Measurements from ENCODE around the gene P2RY14. TPM values are rescaled to one million over a fixed set of nuclear protein-coding genes. Genes with fewer than 3 reads are reported as not detected.
A peak's percentile ranks its signal among the peaks of the same experiment; 100 is the strongest.

Gene P2RY14
- total RNA-seq, 1 donor from 2014 or later = not detected

DNA sequence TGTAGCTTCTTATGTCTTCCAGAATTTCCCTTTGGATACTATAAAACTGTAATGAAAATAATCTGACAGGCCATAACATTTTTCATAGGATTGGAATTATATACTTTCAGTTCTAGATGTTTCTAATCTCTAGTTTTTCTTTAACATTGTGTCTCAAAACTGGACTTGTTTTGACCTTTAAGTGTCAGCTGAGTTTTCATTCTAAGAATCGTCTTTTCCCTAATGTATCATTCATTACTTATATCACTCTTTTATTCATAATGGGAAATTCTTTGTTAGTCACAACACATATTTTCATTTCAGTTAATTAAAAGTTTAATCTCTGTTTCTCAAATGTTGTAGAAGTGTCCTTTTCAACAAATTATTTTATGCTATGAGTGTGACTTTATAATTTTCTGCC is 87.2 kb downstream of the P2RY14 start:
- H3F3A ChIP-seq (ENCODE audit: low read depth) = no peaks in the 10 kb centered on the region
- H3K4me1 Mint-ChIP-seq = no peaks in the 10 kb centered on the region
- no peaks in the 10 kb centered on the region for H4K20me1 ChIP-seq (ENCODE audit: low read depth)
- no peak for DNase-seq (ENCODE audit: low spot score)
- no peaks in the 10 kb centered on the region for H3K4me1 ChIP-seq
- no peaks in the 10 kb centered on the region for H3K9me3 Mint-ChIP-seq
- H2AFZ ChIP-seq (replicated peaks) = no peak overlapping the region
- no peak overlapping the region for H3K9ac ChIP-seq
- H3K79me2 ChIP-seq (ENCODE audit: low read depth) = no peaks in the 10 kb centered on the region
- no peak overlapping the region for H3K4me2 ChIP-seq
- TF ChIP-seq EZH2 (IDR thresholded peaks at IDR 0.05) (no peak), EZH2phosphoT487 (IDR thresholded peaks at IDR 0.05) (no peak)
- TF ChIP-seq, protein P1, sequence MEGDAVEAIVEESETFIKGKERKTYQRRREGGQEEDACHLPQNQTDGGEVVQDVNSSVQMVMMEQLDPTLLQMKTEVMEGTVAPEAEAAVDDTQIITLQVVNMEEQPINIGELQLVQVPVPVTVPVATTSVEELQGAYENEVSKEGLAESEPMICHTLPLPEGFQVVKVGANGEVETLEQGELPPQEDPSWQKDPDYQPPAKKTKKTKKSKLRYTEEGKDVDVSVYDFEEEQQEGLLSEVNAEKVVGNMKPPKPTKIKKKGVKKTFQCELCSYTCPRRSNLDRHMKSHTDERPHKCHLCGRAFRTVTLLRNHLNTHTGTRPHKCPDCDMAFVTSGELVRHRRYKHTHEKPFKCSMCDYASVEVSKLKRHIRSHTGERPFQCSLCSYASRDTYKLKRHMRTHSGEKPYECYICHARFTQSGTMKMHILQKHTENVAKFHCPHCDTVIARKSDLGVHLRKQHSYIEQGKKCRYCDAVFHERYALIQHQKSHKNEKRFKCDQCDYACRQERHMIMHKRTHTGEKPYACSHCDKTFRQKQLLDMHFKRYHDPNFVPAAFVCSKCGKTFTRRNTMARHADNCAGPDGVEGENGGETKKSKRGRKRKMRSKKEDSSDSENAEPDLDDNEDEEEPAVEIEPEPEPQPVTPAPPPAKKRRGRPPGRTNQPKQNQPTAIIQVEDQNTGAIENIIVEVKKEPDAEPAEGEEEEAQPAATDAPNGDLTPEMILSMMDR (IDR thresholded peaks at IDR 0.05) = no peak
- H3K36me3 Mint-ChIP-seq = peaks cover 15% of the 10 kb centered on the region
- no peak overlapping the region for H3K4me3 Mint-ChIP-seq
- no peak overlapping the region for H3K4me3 ChIP-seq
- H3K9me3 ChIP-seq (ENCODE audit: low read depth) = no peaks in the 10 kb centered on the region
- H3K27ac Mint-ChIP-seq = no peak overlapping the region
- no peak overlapping the region for H3K27ac ChIP-seq
- no peaks in the 10 kb centered on the region for H3K36me3 ChIP-seq
- H3K27me3 Mint-ChIP-seq (ENCODE audit: insufficient read depth, low read depth) = no peaks in the 10 kb centered on the region
- no peaks in the 10 kb centered on the region for H3K27me3 ChIP-seq

DNA sequence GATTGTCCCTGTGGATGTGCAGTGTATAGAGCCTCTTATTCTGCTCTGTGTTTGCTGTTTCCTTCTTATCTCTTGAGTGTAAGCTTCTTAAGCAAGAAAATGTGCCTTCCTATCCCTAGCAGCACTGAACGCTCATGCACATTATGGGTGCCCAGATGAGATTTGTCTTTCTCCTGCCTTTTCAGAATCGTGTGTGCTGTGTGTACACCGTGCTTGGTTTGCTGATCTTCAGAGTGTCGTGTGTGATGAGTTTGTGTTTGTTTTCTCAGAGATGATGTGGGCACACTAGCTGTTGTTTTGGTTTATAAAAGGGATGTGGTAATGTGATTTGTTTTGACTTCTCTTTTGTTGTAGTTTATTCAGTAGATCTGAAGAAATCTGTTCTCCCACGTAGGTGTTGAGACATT is 95.1 kb downstream of the P2RY14 start:
- no peaks in the 10 kb centered on the region for H3K9me3 Mint-ChIP-seq
- H2AFZ ChIP-seq (replicated peaks) = no peak overlapping the region

DNA sequence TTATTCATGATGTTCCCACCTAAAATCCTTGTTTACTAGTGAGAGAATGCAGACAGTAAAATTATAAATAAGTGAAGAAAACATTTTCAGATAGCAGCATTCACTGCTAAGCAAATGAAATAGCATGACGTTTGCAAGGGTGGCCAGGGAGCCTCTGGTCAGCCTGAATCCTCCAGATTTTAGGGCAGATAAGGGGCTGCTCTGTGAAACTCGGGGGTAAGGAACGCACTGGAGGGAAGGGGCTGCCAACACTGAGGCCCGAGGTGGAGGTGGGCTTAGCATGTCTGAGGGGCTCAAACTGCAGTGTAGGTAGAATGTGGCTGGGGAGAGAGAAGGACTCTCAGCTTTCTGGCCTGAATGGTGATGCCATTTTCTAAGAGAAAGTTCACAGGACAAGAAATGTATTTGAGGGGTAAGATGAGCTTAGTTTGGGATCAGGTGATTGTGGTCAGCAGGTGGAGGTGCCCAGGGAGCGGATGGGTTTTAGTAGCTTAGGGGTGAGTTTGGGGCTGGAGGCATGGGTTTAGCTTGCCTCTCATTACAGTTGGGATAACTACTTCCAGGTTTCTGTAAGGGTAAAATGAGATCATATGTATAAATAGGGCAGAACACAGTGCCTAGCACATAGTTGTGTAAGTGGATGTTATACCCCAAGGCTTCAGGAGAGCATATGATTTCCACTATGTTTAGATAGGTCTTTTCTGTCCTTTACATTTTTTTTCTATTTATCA is 95.8 kb downstream of the P2RY14 start:
- H3K79me2 ChIP-seq (ENCODE audit: low read depth) = no peaks in the 10 kb centered on the region
- Mint-ChIP-seq H3K36me3 (peaks cover 4% of the 10 kb centered on the region), H3K27me3 (ENCODE audit: insufficient read depth, low read depth) (no peaks in the 10 kb centered on the region), H3K4me3 (no peak overlapping the region), H3K4me1 (peaks cover 3% of the 10 kb centered on the region), H3K27ac (no peak overlapping the region), H3K9me3 (no peaks in the 10 kb centered on the region)
- no peak for TF ChIP-seq EZH2 (IDR thresholded peaks at IDR 0.05)
- TF ChIP-seq EZH2phosphoT487 (IDR thresholded peaks at IDR 0.05) = no peak
- TF ChIP-seq, protein P1 (IDR thresholded peaks at IDR 0.05) = no peak
- DNase-seq (ENCODE audit: low spot score) = no peak
- H4K20me1 ChIP-seq (ENCODE audit: low read depth) = no peaks in the 10 kb centered on the region
- no peaks in the 10 kb centered on the region for H3F3A ChIP-seq (ENCODE audit: low read depth)
- H3K4me3 ChIP-seq = no peak overlapping the region
- H3K36me3 ChIP-seq = no peaks in the 10 kb centered on the region
- no peaks in the 10 kb centered on the region for H3K9me3 ChIP-seq (ENCODE audit: low read depth)
- H3K27ac ChIP-seq = no peak overlapping the region
- no peak overlapping the region for H3K4me2 ChIP-seq
- H3K9ac ChIP-seq = no peak overlapping the region
- no peaks in the 10 kb centered on the region for H3K4me1 ChIP-seq
- H3K27me3 ChIP-seq = no peaks in the 10 kb centered on the region
- H2AFZ ChIP-seq (replicated peaks) = no peak overlapping the region

More for the DNA sequence above, 95.1 kb downstream of the P2RY14 start:
- Mint-ChIP-seq H3K4me1 (peaks cover 3% of the 10 kb centered on the region), H3K27me3 (ENCODE audit: insufficient read depth, low read depth) (no peaks in the 10 kb centered on the region), H3K4me3 (no peak overlapping the region), H3K36me3 (peaks cover 4% of the 10 kb centered on the region), H3K27ac (peak overlapping the region; percentile 7)
- no peak overlapping the region for H3K4me3 ChIP-seq
- no peaks in the 10 kb centered on the region for H3K36me3 ChIP-seq
- H3K9me3 ChIP-seq (ENCODE audit: low read depth) = no peaks in the 10 kb centered on the region
- no peak for DNase-seq (ENCODE audit: low spot score)
- H3K27ac ChIP-seq = no peak overlapping the region
- no peaks in the 10 kb centered on the region for H3F3A ChIP-seq (ENCODE audit: low read depth)
- no peaks in the 10 kb centered on the region for H3K27me3 ChIP-seq
- no peaks in the 10 kb centered on the region for H4K20me1 ChIP-seq (ENCODE audit: low read depth)
- H3K79me2 ChIP-seq (ENCODE audit: low read depth) = no peaks in the 10 kb centered on the region
- H3K4me2 ChIP-seq = no peak overlapping the region
- no peak overlapping the region for H3K9ac ChIP-seq
- TF ChIP-seq, protein P1 (IDR thresholded peaks at IDR 0.05) = no peak
- TF ChIP-seq EZH2 (IDR thresholded peaks at IDR 0.05) (no peak), EZH2phosphoT487 (IDR thresholded peaks at IDR 0.05) (no peak)
- H3K4me1 ChIP-seq = no peaks in the 10 kb centered on the region

Measured in neural progenitor cell (in vitro differentiated cells).